Amniotic stem cell (primary cell): ENCODE data around the gene C5orf46.
"Not testable (repeated sequence)": the region's sequence is repeated elsewhere in the genome, so short reads cannot be mapped to it uniquely, and the experiment has no call there.

Experiments
- DNase-seq: peaks from one replicate; lab custom pipeline; 2025; lab: John Stamatoyannopoulos, UW

C5orf46 gene

DNA sequence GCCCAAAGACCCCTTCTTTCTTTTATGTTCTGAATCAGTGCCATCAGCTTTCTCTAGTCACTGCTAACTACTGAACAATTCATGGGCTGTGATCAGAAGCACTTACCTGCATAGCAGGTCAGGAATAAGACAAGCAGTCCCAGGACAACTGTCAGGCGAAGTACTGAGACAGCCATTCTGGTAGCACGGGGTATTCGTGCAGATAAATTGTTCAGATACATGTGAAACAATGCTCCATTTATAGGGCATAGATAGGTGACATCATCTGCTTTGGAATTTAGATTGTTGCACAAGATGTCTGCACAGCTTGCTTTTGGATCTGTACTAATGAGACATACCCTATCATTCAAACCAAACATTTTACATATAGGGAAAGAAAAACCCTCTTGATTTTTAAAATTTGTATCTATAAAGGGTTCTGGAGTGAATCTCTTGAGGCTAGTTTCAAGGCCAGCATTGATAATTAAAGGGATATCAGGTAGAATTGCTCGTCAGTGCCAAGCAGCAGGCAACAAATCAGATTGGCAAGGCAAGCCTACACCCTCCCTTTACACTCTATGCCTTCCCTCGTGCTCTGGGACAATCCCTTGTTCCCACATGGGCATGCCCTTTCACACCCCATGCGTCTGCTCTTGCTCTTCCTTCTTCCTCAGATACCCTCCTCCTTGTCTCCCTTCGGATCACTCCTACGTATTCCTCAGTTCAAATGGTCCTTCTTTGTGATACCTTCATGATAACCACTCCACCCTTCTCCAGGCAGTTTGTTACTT lies at the start of gene C5orf46:
Gene C5orf46, minus strand, starts transcription at position 213 of the 770 bp plus-strand sequence. Its CDS starts 37 bp downstream, at position 176.
- DNase-seq, result no peak

DNA sequence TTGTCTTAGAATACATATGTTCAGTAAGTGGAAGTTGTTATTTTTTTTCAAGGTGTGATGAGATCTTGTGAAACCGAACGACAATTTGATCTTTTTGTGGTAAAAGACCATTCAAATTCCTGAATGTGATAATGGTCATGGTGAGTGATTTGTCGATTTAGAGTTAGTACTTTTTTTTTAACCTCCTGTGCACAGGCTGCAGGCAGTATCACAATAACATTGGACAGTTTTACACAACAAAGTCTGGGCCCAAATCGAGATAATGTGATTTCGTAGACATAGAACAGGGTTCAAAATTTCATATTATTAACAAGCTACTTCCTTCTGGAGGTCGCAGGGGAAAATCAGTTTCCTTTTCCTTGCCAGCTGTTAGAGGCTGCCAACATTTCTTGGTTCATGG lies 48.6 kb upstream of the C5orf46 start:
- DNase-seq, result no peak

DNA sequence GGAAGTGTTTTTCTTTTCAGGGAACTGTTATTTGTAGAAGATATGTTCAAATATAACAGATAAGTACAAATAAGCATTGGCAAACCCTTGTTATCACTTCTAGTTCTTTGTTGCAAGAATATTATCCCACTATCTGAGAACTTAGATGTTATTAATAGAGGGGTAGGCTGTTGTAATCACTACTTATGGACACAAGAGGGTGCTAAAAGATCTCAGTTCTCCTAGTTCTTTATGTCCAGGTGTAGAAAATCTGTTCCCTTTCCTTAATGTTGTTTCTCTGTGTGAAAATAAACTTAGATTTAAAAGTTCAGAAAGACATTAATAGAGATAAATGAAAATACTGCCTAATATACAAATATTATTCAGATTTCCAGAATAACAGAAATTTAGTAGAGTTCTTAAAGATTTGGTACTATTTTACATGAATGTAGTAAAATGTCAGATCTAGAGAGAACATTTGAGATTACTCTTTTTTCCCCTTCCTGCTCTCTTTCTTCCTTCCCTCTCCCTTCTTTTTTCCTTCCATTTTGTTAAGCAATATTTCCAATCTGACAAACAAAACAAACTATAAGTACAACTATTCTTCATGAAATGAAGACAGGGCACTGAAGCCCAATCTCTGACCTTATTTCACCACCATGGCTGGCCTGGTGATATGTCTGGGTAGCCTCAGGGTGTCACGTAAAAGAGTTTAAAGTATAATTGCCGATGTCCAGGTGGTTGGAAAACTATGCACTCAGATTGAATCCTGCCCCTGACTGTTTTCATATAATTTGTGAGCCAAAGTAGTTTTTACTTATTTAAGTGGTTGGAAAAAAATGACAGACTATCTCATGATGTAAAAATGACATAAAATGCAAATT lies 43.6 kb upstream of the C5orf46 start:
- peak; percentile 5 for DNase-seq

DNA sequence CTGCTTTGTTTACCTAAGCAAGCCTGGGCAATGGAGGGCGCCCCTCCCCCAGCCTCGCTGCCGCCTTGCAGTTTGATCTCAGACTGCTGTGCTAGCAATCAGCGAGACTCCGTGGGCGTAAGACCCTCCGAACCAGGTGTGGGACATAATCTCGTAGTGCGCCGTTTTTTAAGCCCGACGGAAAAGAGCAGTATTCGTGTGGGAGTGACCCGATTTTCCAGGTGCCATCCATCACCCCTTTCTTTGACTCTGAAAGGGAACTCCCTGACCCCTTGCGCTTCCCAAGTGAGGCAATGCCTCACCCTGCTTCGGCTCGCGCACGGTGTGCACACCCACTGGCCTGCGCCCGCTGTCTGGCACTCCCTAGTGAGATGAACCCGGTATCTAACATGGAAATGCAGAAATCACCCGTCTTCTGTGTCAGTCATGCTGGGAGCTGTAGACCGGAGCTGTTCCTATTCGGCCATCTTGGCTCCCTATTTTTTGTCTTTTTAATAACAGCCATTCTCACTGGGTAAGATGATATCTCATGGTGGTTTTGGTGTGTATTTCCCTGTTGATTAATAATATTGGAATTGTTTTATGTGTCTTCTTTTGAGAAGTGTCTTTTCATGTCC lies 40.4 kb upstream of the C5orf46 start:
- not testable (repeated sequence) for DNase-seq

DNA sequence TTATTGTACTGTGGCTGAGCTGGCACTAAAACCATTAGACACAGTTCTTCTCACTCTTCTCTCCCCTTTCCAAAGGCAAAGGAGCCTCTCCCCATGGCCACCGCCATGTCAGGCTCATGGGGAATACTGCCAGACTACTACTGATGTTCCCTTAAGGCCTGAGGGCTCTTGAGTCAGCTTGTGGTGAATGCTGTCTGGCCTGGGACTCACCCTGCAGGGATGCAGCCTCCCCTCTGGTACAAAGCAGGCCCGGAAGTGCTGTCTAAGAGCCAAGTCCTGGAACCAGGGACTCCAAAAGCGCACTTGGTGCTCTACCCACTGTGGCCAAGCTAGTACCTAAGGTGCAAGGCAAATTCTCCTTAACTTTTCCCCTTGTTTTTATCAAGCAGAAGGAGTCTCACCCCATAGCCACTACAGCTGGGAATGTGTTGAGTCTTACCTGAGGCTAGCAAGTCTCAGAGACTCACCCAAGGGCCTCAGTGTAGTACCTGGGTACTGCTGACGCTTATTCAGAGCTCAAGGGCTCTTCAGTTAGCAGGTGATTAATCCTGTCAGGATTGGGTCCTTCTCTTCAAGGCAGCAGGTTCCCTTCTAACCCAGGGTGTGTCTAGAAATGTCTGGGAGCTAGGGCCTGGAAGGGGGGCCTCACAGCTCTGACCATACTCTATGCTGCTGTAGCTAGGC lies 33.2 kb upstream of the C5orf46 start:
- DNase-seq, result no peak

DNA sequence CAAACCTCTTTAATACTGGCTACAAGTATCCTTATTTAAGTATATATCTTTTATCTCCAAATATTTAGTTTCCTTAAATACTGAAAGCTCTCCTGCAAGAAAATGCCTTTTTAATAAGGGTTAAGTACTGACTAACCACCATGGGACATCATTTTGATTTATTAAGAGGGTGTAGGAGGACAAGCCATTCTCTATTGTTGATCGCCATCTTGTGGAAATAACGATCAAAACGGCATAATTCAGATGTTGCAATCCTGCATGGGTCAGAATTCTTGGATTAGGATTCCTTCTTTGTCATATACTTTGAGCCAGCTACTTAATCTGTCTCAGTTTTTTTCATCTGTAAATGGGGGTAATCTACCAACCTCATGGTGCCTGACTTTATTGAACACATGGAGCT lies 28.7 kb upstream of the C5orf46 start:
- DNase-seq, result peak; percentile 29

DNA sequence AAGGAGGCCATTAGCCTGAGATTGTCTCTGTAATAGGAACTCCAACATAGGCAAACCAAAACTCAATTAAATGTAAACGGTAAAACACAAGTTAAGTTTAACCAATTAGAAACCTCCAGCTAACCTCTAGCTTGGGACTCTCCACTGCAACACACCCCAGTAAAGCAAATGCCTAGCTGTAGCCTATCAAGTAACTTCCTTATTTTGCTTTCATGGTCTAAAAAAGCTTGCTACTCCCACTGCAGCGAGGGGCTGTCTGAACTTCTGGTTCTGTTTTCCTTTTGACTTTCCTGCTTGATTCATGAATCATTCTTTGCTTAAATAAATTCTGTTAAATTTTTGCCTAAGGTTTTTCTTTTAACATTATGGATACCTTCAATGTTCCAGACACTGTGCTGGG lies 24.4 kb upstream of the C5orf46 start:
- no peak for DNase-seq

DNA sequence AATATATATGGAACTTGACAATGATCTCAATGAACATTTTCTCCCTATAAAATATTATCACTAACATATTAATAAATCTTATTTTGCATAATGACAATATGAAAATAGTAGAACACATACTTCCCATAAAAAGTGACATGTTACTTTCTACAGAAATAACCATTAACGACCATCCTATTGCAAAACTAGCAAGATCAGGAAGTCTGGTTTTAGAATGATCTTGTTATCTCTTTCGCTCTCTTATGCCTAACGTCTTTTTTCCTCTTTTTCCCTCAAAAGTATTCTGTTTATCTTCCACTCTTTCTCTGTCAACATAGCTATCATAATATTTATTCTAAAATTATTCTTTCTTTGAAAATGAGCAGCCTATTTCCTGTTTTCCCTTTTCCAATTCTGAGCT lies 21.6 kb upstream of the C5orf46 start:
- DNase-seq, result no peak

DNA sequence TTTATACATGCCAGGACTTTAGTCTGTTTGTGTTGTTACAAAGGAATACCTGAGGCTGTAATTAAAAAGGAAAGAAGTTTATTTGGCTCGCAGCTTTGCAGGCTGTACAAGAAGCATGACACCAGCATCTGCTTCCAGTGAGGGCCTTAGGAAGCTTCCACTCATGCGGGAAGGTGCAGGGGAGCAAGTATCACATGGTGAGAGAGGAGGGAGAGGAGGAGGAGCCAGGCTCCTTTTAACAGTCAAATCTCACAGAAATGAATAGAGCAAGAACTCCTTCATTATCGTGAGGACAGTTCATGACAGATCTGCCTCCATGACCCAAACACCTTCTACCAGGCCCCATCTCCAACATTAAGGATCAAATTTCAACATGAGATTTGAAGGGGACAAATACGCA lies 18.7 kb upstream of the C5orf46 start:
- DNase-seq, result no peak

DNA sequence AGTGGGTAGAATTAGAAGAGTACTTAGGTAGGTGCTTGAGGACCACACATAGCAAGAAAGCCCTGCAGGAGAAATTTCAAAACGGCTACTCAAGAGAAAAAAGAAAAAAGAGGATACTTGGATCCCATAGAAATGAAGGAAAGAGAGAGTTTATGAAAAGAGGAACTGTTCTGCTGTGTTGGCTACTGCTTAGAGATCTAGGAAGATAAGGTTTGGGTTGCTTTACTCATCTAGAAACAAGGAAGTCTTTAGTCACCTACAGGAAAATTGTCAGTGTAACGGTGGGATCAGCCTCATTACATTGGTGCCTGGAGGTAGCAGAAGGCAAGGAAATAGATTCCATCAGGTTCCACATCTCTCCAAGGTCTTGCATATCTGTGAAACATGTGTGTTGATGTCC lies 14.8 kb upstream of the C5orf46 start:
- no peak for DNase-seq

DNA sequence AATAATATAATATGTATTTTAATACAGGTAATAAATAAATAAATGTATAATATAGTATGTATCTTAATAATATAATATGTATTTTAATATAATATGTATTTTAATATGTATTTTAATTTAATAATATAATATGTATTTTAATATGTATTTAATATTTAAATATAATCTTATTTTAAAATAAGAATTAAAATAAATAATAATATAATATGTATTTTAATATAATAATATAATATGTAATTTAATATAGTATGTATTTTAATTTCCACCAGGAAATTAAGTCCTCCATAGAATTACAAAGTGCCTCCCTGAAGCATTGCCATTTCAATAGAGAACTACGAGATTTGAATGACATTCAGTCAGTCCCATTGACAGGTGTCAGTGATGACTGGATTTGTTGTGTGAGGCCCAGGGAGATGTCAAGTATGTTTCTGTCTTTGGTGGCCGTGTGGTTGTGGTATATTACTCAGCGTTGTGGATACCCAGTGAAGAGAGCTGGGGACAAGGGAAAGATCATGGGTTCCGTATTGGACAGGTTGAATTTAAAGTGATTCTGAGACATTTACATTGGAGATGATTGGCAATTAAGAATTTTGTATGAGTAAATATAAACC lies 14.2 kb upstream of the C5orf46 start:
- no peak for DNase-seq

DNA sequence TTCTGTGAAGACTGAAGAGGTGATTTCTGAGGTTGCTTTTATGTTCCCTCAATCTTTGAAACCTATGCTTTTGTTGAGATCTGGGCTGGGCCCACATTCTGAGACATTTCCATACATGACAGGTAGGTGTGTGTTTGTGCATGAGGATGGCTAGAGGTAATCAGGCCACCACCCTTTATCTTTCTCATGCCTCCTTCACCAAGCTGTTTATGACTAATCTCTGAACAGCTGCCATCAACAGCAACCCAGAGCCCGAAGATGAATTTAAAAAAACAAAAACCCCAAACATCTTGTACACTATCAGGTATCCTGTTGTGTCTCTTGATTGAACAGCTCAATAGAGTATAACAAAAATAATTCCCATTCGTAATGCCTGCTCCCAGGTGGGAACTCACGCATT lies 12.6 kb upstream of the C5orf46 start:
- DNase-seq, result no peak

DNA sequence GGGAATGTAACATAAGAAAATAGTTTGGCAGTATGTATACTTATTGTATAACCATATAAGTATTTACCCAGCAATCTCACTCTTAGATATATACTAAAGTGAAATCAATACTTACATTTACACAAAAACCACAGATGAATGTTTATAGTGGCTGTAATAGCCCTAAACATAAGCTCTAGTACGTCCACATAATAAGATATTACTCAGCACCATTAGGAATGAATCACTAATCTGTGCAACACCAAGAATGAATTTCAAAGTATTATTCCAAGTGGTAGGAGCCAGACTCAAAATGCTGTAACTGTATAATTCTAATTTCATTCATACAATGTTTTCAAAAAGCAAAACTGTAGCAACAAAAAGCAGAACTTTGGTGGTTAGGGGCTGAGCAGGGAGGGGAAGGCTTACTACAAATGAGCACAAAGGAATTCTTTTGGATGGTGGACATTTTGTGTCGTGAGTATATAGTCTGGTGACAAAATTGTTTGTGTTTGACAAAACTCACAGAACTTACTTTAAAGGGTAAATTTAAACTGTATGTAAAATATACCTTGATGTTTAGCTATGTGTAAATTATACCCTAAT lies 11.9 kb upstream of the C5orf46 start:
- no peak for DNase-seq

DNA sequence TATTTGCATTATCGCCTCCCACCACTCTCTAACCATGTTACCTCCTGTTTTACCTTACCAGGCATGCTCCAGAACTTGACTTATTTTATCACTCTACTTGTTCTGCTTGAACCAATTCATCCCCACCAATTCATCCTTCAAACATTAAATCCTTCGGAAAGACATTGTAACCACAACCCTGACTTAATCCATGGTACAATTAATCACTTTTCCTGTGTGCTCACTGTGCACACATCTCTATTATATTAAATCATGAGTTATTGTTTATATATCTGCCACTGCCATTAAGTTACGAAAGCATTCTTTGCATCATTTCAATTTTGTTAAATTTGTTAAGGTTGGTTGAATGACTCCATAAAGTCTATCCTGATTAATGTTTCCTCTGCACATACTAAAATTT lies 7.4 kb upstream of the C5orf46 start:
- no peak for DNase-seq

DNA sequence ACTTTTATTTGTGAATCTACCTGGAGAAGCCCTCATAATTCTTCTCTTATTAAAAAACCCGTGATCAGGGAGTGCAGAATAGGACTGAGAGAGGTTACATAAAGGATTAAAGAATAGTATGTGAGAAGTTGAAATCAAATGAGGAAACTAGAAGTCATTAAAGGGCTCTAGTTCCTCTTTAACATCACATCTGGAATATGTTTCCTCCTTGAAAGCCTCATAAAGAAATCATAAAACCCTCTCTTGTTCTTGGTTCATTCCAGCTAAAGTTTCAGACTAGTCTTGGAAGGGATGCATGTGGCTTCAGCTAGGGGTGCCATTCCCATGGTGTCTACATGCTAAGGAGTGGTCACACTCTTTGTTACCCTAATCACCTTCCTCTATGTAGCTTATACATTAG lies 5.7 kb upstream of the C5orf46 start:
- no peak for DNase-seq

DNA sequence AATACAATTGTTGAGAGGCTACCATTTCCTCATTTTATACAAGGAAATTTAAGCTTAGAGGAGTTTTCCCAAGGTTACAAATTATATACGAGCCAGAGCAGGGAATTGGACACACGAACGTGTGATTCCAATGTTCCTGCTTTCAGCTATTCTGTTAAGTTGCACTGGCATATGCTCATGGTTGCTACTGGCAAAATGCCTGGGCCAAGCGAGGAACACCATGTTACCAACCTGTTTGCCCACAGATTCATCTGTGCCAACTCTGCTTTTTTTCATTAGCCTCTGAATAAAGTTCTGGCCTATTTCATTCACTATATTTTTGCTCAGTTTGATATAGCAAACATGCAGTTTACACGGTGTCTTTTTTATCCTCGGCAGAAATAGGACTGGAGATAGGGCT lies 5.1 kb upstream of the C5orf46 start:
- no peak for DNase-seq

DNA sequence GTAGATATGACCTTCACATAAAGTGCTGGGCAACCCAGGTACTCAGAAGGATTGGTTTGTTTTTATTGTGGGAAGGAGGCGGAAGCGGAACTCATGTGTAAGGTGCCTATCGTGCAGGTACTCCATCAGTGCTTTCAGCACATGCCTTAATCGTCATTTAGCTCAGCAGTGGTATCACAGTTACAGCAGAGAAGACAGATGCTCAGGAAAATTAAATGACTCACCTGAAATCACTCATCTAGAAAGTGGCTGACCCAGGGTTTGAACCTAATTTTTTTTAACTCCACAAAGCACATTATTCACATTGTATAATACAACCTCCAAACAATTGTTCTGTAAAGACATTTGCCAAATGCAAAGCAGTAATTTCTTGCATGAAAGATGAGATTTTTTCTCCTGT lies 2.2 kb downstream of the C5orf46 start:
- DNase-seq, result no peak

DNA sequence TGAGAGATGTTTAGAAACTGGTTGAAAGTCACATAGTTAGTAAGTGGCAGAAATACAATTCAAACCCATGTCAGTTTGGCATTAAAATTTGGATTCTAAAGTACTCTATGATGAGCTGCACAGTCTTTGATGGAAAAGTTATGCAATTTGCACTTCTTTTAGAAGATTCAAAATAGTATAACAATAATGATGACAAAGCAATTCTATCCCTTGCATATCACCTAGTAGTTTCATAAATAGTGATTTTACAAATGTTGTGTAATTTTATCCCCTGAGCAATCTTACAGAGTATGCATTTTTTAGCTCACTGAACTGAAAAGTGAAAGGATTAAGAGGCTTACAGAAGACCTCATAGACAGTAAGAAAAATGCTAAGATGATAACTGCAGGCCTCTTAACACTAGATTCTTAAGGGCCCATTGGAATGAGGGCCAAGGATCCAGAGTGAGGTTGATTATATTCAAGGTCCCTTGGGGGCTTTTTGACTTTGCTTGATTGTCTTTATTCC lies 3.7 kb downstream of the C5orf46 start:
- DNase-seq, result no peak

DNA sequence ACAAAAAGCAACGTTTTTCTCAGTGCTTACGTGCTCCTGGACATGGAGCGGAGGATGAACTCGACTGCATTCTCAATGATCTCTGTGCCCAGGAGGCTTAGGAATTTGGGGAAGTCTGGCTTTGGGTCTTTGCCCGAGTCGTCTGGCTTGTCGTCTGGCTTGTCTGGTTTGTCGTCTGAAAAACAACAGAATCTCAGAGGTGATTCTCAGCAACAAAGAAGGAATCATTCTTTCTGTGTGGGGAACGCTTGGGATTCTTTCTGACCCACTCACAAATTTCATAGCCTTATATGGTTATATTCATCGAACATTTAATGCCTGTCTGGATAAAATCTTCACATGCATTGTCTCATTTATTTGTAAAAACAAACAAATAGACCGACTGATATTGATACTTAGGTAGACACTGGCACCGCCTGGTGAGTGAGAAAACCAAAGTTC lies 4.7 kb downstream of the C5orf46 start:
- DNase-seq, result no peak

DNA sequence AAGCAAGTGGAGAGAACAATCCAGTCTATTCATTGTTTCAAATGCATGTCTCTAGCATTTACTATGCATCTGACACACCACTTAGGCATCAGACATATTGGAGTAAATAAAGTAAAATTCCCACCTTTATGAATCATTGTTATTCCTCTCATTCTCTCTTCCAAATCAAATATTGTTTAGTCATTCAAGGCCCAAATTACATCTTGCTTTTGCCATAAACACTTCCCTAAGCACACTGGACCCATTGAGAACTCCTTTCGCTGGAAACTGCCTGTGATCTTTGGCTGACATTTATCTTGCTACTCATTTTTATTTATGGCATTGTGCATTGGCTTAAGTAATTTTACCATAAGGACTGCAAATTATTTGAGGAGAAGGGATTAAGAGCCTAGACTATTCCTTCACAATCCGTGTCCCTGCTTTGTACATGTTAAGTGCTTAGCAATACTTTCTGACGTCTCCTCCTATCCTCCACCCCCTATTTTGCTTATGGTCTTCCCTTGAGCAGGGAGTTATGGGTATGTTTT lies 7.4 kb downstream of the C5orf46 start:
- no peak for DNase-seq

DNA sequence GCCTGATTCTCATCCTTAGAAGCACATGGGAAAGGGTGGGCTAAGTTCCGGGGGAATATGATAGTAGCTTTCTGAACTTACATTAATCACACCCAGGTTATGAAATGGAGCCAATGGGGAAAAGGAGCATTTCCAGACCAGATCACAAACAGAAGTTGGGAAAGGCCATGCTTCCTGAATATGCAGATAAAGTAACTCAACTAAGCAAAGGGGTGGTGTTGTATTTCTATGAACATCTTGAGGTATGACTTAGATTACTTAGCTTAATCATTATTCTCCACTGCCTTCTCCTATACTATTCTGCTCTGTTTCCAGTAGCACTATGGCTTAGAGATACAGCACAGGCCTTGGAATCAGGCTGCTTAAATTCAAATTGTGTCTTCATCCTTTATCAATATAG lies 10.5 kb downstream of the C5orf46 start:
- no peak for DNase-seq
